Neural progenitor cell (in vitro differentiated cells): ENCODE results near the gene RNF123.

Experiments used
- EZH2 ChIP-seq: fragments of 200-600 bp; sonication (generic); IDR thresholded peaks from 2 replicates; pipeline ENCODE4 v1.6.1; 2017; ENCODE audit warnings: antibody characterized with exemption, mild to moderate bottlenecking, moderate library complexity
- EZH2phosphoT487 ChIP-seq: fragments of 200-600 bp; sonication (generic); IDR thresholded peaks from 2 replicates; pipeline ENCODE4 v1.6.1; 2017; ENCODE audit warnings: antibody characterized with exemption
- TF ChIP-seq, protein P1 (sequence below): fragments of 200-600 bp; sonication (generic); IDR thresholded peaks from 2 replicates; pipeline ENCODE4 v1.5.1; 2017; ENCODE audit warnings: antibody characterized with exemption, mild to moderate bottlenecking

- TF ChIP-seq, protein P1, sequence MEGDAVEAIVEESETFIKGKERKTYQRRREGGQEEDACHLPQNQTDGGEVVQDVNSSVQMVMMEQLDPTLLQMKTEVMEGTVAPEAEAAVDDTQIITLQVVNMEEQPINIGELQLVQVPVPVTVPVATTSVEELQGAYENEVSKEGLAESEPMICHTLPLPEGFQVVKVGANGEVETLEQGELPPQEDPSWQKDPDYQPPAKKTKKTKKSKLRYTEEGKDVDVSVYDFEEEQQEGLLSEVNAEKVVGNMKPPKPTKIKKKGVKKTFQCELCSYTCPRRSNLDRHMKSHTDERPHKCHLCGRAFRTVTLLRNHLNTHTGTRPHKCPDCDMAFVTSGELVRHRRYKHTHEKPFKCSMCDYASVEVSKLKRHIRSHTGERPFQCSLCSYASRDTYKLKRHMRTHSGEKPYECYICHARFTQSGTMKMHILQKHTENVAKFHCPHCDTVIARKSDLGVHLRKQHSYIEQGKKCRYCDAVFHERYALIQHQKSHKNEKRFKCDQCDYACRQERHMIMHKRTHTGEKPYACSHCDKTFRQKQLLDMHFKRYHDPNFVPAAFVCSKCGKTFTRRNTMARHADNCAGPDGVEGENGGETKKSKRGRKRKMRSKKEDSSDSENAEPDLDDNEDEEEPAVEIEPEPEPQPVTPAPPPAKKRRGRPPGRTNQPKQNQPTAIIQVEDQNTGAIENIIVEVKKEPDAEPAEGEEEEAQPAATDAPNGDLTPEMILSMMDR = no peak
- TF ChIP-seq EZH2phosphoT487 (no peak), EZH2 (no peak)
Measured at GRCh38 chr3:49642708-49643145, 46.6 kb upstream of the RNF123 start.
